Measurements from ENCODE around the gene HLA-G. TPM values are rescaled to one million over a fixed set of nuclear protein-coding genes. Genes with fewer than 3 reads are reported as not detected.
"Not testable (repeated sequence)": the region's sequence is repeated elsewhere in the genome, so short reads cannot be mapped to it uniquely, and the experiment has no call there.

Gene HLA-G
- total RNA-seq: 1.7 and 1.8 TPM in 2 replicates

DNA sequence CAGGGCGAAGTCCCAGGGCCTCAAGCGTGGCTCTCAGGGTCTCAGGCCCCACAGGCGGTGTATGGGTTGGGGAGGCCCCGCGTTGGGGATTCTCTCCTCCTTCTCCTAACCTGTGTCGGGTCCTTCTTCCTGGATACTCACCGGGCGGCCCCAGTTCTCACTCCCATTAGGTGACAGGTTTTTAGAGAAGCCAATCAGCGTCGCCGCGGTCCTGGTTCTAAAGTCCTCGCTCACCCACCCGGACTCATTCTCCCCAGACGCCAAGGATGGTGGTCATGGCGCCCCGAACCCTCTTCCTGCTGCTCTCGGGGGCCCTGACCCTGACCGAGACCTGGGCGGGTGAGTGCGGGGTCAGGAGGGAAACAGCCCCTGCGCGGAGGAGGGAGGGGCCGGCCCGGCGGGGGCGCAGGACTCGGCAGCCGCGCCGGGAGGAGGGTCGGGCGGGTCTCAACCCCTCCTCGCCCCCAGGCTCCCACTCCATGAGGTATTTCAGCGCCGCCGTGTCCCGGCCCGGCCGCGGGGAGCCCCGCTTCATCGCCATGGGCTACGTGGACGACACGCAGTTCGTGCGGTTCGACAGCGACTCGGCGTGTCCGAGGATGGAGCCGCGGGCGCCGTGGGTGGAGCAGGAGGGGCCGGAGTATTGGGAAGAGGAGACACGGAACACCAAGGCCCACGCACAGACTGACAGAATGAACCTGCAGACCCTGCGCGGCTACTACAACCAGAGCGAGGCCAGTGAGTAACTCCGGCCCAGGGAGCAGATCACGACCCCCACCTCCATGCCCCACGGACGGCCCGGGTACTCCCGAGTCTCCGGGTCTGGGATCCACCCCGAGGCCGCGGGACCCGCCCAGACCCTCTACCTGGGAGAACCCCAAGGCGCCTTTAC, at the start of gene HLA-G:
TSS of gene HLA-G (plus strand) at position 247 of the 892 bp plus-strand sequence. CDS start at position 267, 20 bp downstream.
- intact Hi-C loops (cut with micrococcal nuclease): no loop called here

DNA sequence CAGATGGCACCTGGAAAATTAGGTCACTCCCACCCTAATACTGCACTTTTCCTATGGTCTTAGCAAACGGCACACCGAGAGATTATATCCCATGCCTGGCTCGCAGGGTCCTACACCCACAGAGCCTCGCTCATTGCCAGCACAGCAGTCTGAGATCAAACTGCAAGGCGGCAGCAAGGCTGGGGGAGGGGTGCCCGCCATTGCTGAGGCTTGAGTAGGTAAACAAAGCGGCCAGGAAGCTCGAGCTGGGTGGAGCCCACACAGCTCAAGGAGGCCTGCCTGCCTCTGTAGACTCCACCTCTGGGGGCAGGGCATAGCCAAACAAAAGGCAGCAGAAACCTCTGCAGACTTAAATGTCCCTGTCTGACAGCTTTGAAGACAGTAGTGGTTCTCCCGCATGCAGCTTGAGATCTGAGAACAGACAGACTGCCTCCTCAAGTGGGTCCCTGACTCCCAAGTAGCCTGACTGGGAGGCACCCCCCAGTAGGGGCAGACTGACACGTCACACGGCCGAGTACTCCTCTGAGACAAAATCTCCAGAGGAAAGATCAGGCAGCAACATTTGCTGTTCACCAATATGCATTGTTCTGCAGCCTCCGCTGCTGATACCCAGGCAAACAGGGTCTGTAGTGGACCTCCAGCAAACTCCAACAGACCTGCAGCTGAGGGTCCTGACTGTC, 47.5 kb upstream of the HLA-G start:
- intact Hi-C loops (cut with micrococcal nuclease): not testable (repeated sequence)

DNA sequence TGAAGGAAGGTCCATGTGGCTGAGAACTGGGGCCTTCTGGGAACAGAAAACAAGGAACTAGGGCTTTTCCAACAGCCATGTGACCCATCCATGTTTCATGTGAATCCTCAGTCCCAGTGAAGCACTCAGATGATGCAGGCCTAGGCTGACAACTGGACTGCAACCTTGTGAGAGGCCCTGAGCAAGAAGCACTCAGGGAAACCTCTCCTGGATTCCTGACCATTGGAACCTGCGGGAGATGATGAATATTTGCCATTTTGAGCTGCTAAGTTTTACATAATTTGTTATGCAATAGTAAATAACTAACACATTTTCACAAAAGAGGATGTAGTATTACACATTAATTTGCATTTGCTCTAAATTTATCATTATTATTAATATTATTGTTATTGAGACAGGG, 38.4 kb upstream of the HLA-G start:
- intact Hi-C loops (cut with micrococcal nuclease): no loop called here

DNA sequence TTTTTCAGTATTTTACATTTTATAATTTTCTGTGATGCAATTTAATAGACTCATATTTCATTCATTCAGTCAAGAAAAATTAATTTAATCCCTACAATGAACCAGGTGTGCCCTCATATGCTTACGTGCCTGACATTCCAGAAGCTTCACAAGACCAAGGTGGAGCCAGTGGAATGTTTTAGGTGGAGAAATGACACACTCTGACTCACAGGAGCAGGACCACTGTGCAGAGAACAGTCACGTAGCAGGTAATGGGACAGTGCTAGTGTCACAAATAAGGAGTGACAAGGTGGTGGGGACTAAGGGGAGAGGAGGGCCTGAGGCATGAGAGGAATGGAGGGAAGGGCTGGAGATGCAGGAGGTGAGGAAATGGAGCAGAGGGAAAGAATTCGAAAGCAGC, 37.0 kb upstream of the HLA-G start:
- intact Hi-C loops (cut with micrococcal nuclease): no loop called here

DNA sequence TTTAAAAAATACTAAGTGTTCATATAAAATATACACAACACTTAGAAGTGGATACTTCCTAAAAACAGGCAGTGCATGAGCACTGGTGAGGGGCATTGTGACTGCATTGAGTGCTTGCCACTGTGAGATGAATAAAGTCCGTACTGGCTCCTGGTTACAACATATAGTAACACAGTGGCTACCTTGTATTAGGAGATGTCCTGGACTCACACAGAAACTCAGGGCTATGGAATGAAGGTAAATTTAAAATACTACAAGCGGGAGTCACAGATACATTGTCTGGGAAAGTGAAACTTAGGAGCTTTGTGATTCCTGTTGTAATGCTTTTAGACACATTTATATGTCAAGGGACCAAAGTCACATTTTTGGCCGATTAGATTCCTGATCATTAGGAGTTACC, 36.5 kb upstream of the HLA-G start:
- intact Hi-C loops (cut with micrococcal nuclease): no loop called here

DNA sequence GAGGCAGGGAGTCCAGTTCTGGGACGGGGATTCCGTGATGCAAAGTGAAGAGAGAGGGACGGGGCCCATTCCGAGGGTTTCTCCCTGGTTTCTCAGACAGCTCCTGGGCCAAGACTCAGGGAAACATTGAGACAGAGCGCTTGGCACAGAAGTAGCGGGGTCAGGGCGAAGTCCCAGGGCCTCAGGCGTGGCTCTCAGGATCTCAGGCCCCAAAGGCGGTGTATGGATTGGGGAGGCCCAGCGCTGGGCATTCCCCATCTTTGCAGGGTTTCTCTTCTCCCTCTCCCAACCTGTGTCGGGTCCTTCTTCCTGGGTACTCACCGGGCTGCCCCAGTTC, 35.9 kb upstream of the HLA-G start:
- intact Hi-C loops (cut with micrococcal nuclease): loop anchor here (2.0 kb wide), 1 partner anchor 39 kb away; no protein-coding TSS in a partner anchor

DNA sequence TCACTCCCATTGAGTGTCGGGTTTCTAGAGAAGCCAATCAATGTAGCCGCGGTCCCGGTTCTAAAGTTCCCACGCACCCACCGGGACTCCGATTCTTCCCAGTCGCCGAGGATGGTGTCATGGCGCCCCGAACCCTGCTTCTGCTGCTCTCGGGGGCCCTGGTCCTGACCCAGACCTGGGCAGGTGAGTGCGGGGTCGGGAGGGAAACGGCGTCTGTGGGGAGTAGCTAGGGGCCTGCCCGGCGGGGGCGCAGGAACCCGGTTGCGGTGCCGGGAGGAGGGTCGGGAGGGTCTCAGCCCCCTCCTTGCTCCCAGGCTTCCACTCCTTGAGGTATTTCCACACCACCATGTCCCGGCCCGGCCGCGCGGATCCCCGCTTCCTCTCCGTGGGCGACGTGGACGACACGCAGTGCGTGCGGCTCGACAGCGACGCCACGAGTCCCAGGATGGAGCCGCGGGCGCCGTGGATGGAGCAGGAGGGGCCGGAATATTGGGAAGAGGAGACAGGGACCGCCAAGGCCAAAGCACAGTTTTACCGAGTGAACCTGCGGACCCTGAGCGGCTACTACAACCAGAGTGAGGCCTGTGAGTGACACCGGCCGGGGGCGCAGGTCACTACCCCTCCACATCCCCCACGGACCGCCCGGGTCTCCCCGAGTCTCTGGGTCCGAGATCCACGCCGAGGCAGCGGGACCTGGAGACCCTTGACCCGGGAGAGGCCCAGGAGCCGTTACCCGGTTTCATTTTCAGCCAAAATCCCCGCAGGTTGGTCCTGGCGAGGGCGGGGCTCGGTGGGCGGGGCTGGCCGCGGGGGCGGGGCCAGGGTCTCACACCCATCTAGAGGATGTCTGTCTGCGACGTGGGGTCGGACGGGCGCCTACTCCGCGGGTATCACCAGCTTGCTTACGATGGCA, 35.2 kb upstream of the HLA-G start:
- intact Hi-C loops (cut with micrococcal nuclease): loop anchor here (2.0 kb wide), 1 partner anchor 40 kb away; no protein-coding TSS in a partner anchor

DNA sequence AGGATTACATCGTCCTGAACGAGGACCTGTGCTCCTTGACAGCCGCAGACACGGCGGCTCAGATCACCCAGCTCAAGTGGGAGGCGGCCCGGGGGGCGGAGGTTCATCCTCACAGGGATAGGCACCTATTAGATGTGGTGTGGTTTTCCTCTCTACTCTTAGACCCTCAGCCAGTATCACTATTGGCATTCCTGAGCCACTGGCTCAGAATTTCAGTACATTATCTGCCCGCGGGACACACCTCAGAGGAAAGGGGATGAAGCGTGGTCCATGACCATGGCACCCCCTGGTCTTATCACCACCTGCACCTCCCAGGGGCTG, 34.6 kb upstream of the HLA-G start:
- intact Hi-C loops (cut with micrococcal nuclease): loop anchor here (2.0 kb wide), 1 partner anchor 40 kb away; no protein-coding TSS in a partner anchor

DNA sequence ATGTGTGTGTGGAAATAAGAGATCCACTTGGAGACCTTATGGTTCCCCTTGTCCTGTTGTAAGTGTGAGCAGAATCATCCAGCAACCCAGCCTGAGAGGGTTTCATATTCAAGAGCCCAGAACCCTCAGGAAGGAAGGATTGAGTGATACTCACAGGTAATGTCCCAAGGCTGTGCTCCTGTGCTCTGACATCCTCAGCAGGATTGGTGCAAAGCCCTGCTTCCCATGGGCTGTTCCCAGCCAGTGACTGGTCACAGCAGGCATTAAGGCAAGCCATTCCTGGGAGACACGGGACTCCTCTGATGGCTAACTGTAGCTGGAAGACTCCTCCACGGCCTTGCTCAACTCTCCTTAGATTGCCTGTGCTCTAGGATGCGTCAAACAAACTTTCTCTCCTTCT, 33.8 kb upstream of the HLA-G start:
- intact Hi-C loops (cut with micrococcal nuclease): loop anchor here (2.0 kb wide), 1 partner anchor 41 kb away; no protein-coding TSS in a partner anchor

DNA sequence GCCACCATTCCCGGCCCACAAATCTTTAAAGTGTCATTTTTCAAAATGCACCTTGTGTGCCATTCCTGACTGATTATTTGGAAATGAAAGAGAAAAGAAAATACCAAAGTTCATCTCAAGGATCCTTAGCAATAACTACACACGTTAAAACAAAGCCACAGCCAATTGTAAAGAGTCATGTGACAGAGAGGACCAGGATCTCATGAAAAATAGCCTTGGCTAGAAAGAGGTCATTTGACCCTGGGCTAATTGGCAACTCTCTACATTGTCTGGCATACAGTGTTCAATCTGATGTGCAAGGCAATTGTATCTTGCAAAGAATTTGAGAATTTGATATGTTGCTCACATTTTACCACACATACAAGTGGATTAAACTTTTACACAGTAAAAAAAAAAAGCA, 31.6 kb upstream of the HLA-G start:
- intact Hi-C loops (cut with micrococcal nuclease): no loop called here

DNA sequence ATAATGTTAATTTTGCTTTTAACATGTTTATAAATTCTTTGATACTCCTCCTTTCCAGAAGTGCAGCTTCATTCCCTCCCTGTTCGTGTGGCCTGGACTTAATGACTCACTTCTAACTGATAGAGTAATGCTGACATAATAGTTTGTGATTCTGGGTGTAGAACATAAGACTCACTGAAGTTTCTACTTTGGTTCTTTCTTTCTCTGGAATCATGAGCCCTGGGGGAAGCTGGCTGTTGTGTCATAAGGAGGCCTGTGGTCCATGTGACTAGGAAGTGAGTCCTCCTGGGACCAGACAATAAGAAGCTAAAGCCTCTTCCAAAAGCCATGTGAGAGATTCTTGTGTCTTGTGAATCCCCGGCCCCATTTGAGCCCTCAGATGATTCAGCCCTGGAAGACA, 30.5 kb upstream of the HLA-G start:
- intact Hi-C loops (cut with micrococcal nuclease): no loop called here

DNA sequence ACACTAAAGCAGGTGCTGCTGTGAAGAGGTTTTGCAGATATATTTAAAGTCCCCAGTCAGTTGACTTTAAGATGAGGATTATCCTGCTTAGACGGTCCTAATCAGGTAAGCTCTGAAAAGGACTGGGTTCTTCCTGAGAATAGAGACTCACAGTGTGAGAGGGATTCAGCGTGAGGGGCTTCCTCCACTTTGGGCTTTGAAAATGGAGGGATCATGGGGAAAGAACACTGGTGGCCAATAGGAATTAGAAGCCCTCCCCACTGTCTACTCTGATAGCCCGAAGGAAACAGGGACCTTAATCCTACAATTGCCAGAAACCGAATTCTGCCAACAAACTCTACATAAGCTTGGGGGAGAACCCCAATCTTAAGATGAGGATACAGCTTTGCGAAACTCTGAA, 29.7 kb upstream of the HLA-G start:
- intact Hi-C loops (cut with micrococcal nuclease): no loop called here

DNA sequence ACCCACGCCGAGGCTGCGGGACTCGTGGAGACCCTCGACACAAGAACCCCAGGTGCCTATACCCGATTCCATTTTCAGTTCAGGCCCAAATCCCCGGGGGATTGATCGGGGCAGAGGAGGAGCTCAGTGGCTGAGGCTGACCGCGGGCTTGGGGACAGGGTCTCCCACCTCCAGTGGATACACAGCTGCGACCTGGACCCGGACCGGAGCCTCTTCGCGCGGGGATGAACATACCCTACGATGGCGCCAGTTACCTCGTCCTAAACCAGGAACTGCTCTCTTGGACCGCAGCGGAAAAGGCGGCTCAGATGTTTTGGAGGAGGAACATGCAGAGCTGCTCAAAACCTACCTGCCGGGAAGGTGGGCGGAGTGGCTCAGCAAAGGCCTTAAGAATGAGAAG, 27.4 kb upstream of the HLA-G start:
- intact Hi-C loops (cut with micrococcal nuclease): no loop called here

DNA sequence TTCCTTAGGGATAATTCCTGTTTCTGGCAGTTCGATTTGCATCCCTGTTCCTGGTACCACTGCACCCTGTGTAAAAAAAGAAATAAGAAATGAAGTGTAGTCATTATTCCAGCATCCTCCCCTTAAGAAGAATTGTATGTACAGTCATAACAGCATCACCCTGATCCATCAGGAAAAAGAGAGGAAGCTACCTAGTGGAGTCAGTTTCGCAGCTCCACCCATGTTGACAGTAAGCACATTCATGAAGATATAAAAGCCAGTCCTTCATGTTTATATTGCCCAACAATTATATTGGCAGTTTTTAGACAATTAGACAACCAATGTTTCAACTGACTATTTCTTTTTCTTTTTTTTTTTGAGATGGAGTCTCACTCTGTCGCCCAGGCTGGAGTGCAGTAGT, 21.2 kb upstream of the HLA-G start:
- intact Hi-C loops (cut with micrococcal nuclease): no loop called here

DNA sequence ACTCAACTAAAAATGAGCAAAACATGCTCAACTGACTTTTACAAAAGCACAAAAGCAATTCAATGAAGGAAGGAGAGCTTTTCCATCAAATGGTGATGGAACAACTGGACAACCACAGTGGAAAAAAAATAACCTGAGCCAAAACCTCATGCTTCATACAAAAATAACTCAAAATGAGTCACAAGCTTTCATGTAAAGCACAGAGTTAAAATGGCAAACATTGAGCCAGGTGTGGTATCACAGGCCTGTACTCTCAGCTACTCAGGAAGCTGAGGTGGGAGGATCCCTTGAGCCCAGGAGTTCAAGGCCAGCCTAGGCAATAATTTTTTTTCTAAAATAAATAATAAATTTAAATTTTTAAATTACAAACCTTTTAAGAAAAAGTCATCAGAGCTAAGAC, 18.4 kb upstream of the HLA-G start:
- intact Hi-C loops (cut with micrococcal nuclease): no loop called here

DNA sequence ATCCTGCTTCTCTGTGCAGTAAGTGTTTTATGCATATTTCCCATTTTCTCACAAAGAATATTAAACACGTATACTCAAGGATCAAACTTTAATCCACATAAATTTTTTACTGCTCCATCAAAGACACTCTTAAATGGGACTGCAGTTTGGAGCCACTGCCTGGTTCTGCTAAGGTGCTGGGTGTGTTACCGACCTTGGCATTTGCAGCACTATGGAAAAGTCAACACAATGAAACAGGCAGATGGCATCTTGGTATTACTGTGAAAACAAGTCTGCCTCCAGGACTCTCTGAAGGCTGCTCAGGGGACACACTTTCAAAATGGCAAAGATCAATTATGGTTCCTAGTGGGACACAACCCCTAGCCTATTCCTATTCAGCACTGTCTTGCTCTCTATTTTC, 17.3 kb upstream of the HLA-G start:
- intact Hi-C loops (cut with micrococcal nuclease): no loop called here

DNA sequence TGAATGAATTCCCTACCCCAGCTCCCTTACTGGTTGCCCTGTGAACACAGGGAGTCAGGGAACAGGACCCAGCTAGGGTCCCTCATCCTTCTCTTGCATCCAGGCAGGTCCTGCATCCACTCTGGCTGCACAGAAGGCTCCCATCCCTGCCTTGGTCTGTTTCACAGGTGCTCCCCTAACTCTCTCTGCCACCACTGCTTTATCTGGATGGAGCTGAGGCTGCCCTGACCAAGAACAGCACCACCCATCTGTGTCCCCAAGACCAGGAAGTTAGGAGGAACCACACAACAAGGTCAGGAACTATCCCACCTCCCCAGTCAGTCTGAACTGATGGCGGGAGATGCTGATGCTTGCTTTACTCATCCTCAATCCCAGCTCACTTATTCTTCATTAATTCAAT, 16.2 kb upstream of the HLA-G start:
- intact Hi-C loops (cut with micrococcal nuclease): no loop called here

DNA sequence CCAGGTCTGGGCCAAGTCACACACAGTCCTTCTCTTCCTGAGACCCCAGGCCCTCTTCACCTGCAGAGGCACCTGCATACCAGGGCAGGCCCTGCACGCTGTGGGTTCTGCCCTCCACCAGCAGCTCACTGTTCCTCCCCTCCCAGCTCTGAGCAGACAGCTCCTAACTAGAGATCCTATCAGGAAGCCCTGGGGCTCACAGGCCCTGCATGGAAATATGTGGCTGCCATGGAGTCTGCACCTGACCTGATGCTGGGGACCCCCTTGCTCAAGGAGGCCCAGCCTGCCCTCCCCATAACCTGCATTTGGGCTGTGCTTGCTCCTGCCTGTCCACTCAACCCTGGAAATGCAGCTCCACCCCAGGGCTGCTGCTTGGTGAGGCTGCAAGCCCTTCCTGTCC, 14.6 kb upstream of the HLA-G start:
- intact Hi-C loops (cut with micrococcal nuclease): no loop called here

DNA sequence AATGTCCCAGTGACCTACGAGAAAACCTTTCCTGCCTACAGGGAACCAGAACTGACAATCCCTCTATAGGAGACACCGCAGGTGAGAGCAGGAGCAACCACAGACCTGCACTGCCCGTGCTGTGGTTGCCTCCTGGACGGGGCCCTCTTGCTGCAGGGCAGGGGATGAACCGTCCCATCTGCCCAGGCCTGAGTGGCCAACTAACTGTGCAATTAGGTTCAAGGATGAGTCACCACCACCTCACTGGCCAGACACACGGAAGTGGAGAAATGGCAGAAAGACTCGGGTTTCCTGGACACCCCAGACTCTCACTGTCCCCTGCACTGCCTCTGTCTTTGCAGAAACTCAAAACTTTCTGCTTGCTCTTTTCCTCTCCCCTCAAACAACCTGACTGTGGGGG, 13.8 kb upstream of the HLA-G start:
- intact Hi-C loops (cut with micrococcal nuclease): no loop called here

DNA sequence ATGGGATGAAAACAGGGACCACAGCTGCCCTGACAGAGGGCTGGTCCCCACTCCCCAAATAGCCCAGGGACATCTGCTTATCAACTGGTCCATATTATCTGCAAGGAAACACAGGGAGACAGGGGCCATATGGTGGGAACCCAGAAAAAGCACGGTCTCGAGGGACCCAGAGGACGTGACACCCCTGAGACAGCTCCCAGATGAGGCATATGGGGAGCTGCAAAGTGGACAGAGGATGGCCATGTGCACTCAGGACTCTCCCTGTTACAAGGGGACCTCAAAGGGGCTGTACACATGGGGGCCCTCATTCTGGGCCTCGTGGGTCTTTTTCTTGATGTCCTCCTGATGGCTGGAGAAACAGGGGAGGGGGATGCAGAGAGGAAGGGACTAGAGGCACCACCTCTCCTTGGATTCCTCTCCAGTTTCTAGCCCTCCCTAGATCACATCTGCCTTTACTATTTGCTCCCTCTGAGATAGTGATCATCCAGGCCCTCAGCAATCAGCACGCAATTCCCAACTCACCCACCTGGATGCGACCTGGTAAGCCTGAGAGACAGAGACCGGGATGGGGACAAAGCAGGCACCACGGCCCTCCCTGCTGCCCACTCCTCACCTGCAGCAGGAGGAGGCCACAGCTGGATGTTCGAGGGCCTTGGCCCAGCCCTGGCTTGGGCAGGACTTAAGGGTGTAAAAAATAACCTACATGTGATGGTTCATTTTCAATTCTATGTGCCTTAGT, 13.1 kb upstream of the HLA-G start:
- intact Hi-C loops (cut with micrococcal nuclease): no loop called here

DNA sequence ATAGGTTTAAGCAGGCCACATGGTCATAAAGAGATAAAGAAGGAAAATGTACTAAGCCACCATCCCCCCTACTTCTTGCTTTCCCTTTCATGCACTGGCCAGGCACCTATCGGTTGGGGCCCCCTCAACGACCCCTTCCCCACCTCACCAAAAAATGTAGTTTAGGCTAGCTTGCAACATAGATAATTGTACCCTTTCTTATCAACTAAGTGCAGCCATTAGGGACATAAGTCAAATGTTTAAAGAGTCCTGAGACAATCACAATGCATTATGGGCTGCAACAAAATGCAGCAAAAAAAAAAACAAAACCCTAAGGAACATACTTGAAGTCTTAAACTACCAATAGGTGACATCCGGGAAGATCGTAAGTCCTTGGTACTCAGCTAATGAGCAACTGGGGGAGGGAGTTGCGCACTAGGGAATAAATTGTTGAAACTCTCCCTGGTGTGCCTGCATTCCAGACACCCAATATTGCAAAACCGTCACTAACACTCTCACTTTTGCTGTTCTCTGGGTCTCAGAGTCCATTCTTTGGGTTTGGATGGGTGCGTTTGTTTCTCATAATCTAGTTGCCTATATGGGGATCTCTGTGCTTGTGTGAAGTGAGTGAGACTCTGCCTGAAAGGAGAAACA, 12.4 kb upstream of the HLA-G start:
- intact Hi-C loops (cut with micrococcal nuclease): no loop called here

All from T-helper 2 cell treated with Interferon-gamma antibody and Interleukin-4, amounts not matched to agents 100 ng/mL and 5 ng/mL, for 36 hours (primary cell).